Neural cell (in vitro differentiated cells): ENCODE results near the gene CMBL. TPM values are rescaled to one million over a fixed set of nuclear protein-coding genes. Genes with fewer than 3 reads are reported as not detected.

Source experiments
- H2AFZ ChIP-seq: fragments of 200-600, 300-800 bp; sonication (generic), shearing (Covaris generic); 2 replicates; pipeline ENCODE4 v1.6.0; 2014; ENCODE audit warnings: low read depth, mild to moderate bottlenecking, antibody characterized with exemption, low read length, moderate library complexity
- H3F3A ChIP-seq: fragments of 200-600 bp; shearing (Covaris generic); 2 replicates; pipeline ENCODE4 v1.6.1; 2016; ENCODE audit warnings: mild to moderate bottlenecking, moderate library complexity, mixed read lengths, antibody characterized with exemption, low read length; ENCODE audit not compliant: insufficient read depth, poor library complexity, severe bottlenecking
- H3K27ac ChIP-seq: fragments of 200-600, 300-800 bp; sonication (generic), shearing (Covaris generic); 2 replicates; pipeline ENCODE4 v1.5.1; 2014; ENCODE audit warnings: mild to moderate bottlenecking, low read length, moderate library complexity
- H3K27me3 ChIP-seq: fragments of 300-800, 200-600 bp; sonication (generic), shearing (Covaris generic); 2 replicates; pipeline ENCODE4 v1.6.0; 2014; ENCODE audit warnings: mild to moderate bottlenecking, low read depth, low read length, moderate library complexity; ENCODE audit not compliant: insufficient read depth
- H3K36me3 ChIP-seq: fragments of 300-800, 200-600 bp; sonication (generic), shearing (Covaris generic); 2 replicates; pipeline ENCODE4 v1.5.1; 2014; ENCODE audit warnings: mild to moderate bottlenecking, antibody characterized with exemption, low read length, moderate library complexity; ENCODE audit not compliant: insufficient read depth
- H3K4me2 ChIP-seq: fragments of 300-800, 200-600 bp; sonication (generic), shearing (Covaris generic); 2 replicates; pipeline ENCODE4 v1.6.0; 2014; ENCODE audit warnings: mild to moderate bottlenecking, low read length
- H3K4me3 ChIP-seq: fragments of 300-800, 200-600 bp; sonication (generic), shearing (Covaris generic); 2 replicates; pipeline ENCODE4 v1.5.1; 2014; ENCODE audit warnings: mild to moderate bottlenecking, low read length, moderate library complexity
- H3K79me2 ChIP-seq: fragments of 200-600 bp; shearing (Covaris generic); replicated peaks from 2 replicates; pipeline ENCODE4 v1.6.0; 2014; ENCODE audit warnings: mild to moderate bottlenecking, low read length, moderate library complexity; ENCODE audit not compliant: insufficient read depth
- H3K9ac ChIP-seq: fragments of 300-800, 200-600 bp; sonication (generic), shearing (Covaris generic); 2 replicates; pipeline ENCODE4 v1.6.1; 2016; ENCODE audit warnings: mild to moderate bottlenecking, low read length, mixed read lengths
- H3K9me2 ChIP-seq: fragments of 200-600 bp; shearing (Covaris generic); 2 replicates; pipeline ENCODE4 v1.6.1; 2016; ENCODE audit warnings: mild to moderate bottlenecking, low read length, mixed read lengths; ENCODE audit not compliant: insufficient read depth
- H3K9me3 ChIP-seq: fragments of 200-600, 300-800 bp; sonication (generic), shearing (Covaris generic); 2 replicates; pipeline ENCODE4 v1.6.1; 2016; ENCODE audit warnings: mild to moderate bottlenecking, mixed run types, low read length, moderate library complexity, mixed read lengths
- H4K20me1 ChIP-seq: fragments of 200-600 bp; shearing (Covaris generic); 2 replicates; pipeline ENCODE4 v1.6.1; 2016; ENCODE audit warnings: mild to moderate bottlenecking, mixed run types; ENCODE audit not compliant: insufficient read depth
- EP300 ChIP-seq: fragments of 450-650 bp; conservative IDR thresholded peaks from 2 replicates; pipeline ENCODE4 v1.6.1; 2014; ENCODE audit warnings: antibody characterized with exemption, mild to moderate bottlenecking, moderate library complexity; ENCODE audit not compliant: poor library complexity, severe bottlenecking
- EZH2 ChIP-seq: fragments of 200-600, 300-800 bp; shearing (Covaris generic), sonication (generic); IDR thresholded peaks from 2 replicates; pipeline ENCODE4 v1.6.1; 2014; ENCODE audit warnings: antibody characterized with exemption, low read length, borderline replicate concordance, mild to moderate bottlenecking; ENCODE audit not compliant: insufficient read depth, poor library complexity, severe bottlenecking
- MXI1 ChIP-seq: fragments of 450-650 bp; conservative IDR thresholded peaks from 2 replicates; pipeline ENCODE4 v1.6.1; 2014; ENCODE audit warnings: antibody characterized with exemption, mild to moderate bottlenecking; ENCODE audit not compliant: poor library complexity, severe bottlenecking
- POLR2AphosphoS5 ChIP-seq: IDR thresholded peaks from 2 replicates; pipeline ENCODE4 v1.6.1; 2012
- RAD21 ChIP-seq: fragments of 450-650 bp; conservative IDR thresholded peaks from 2 replicates; pipeline ENCODE4 v1.6.1; 2014; ENCODE audit warnings: antibody characterized with exemption, mild to moderate bottlenecking, moderate library complexity
- REST ChIP-seq: IDR thresholded peaks from 2 replicates; pipeline ENCODE4 v1.6.1; 2012; ENCODE audit warnings: borderline replicate concordance
- SMC3 ChIP-seq: fragments of 450-650 bp; conservative IDR thresholded peaks from 2 replicates; pipeline ENCODE4 v1.6.1; 2014; ENCODE audit warnings: antibody characterized with exemption, mild to moderate bottlenecking, moderate library complexity; ENCODE audit not compliant: poor library complexity
- TAF1 ChIP-seq: IDR thresholded peaks from 2 replicates; pipeline ENCODE4 v1.6.1; 2012; ENCODE audit warnings: low read depth
- polyA plus RNA-seq: library from polyadenylated mRNA; depleted of rRNA; stranded (reverse); fragments of >200 nt; gene quantifications from 2 replicates; pipeline ENCODE4 v1.2.3, GENCODE V29; 2014
- TF ChIP-seq, protein P1 (sequence below): fragments of 450-650 bp; IDR thresholded peaks from 2 replicates; pipeline ENCODE4 v1.5.1; 2014; ENCODE audit warnings: antibody characterized with exemption, mild to moderate bottlenecking, moderate library complexity; ENCODE audit not compliant: poor library complexity, severe bottlenecking

CMBL gene
- polyA plus RNA-seq, 1 donor from 2014 or later, result 0.58 TPM

- H2AFZ ChIP-seq, result no peak overlapping the region
- no peaks in the 10 kb centered on the region for H3K27me3 ChIP-seq
- no peak overlapping the region for H3K9ac ChIP-seq
- no peak overlapping the region for H3K4me3 ChIP-seq
- no peaks in the 10 kb centered on the region for H3K36me3 ChIP-seq
- H3K27ac ChIP-seq, result no peak overlapping the region
- H3K79me2 ChIP-seq, result peaks cover 20% of the 10 kb centered on the region
- TF ChIP-seq, protein P1, sequence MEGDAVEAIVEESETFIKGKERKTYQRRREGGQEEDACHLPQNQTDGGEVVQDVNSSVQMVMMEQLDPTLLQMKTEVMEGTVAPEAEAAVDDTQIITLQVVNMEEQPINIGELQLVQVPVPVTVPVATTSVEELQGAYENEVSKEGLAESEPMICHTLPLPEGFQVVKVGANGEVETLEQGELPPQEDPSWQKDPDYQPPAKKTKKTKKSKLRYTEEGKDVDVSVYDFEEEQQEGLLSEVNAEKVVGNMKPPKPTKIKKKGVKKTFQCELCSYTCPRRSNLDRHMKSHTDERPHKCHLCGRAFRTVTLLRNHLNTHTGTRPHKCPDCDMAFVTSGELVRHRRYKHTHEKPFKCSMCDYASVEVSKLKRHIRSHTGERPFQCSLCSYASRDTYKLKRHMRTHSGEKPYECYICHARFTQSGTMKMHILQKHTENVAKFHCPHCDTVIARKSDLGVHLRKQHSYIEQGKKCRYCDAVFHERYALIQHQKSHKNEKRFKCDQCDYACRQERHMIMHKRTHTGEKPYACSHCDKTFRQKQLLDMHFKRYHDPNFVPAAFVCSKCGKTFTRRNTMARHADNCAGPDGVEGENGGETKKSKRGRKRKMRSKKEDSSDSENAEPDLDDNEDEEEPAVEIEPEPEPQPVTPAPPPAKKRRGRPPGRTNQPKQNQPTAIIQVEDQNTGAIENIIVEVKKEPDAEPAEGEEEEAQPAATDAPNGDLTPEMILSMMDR, result no peak
- TF ChIP-seq EP300 (no peak), SMC3 (no peak), EZH2 (no peak), MXI1 (no peak), REST (no peak), RAD21 (no peak), TAF1 (no peak)
- no peaks in the 10 kb centered on the region for H3K9me3 ChIP-seq
- H3F3A ChIP-seq, result no peaks in the 10 kb centered on the region
- H4K20me1 ChIP-seq, result no peaks in the 10 kb centered on the region
- H3K9me2 ChIP-seq, result no peaks in the 10 kb centered on the region
- H3K4me2 ChIP-seq, result no peak overlapping the region
These were observed 60.9 kb downstream of the CMBL start for GRCh38 chr5:10246761-10247160.

- no peak overlapping the region for H3K9ac ChIP-seq
- H3K9me2 ChIP-seq, result no peaks in the 10 kb centered on the region
- no peaks in the 10 kb centered on the region for H3K27me3 ChIP-seq
- no peak overlapping the region for H3K4me3 ChIP-seq
- H3F3A ChIP-seq, result no peaks in the 10 kb centered on the region
- peaks cover 8% of the 10 kb centered on the region for H3K79me2 ChIP-seq
- H4K20me1 ChIP-seq, result no peaks in the 10 kb centered on the region
- H3K36me3 ChIP-seq, result no peaks in the 10 kb centered on the region
- no peak overlapping the region for H2AFZ ChIP-seq
- TF ChIP-seq, protein P1, result no peak
- TF ChIP-seq EP300, result no peak
- TF ChIP-seq RAD21, result no peak
- TF ChIP-seq EZH2, result no peak
- no peak for TF ChIP-seq TAF1
- no peak for TF ChIP-seq MXI1
- TF ChIP-seq REST, result no peak
- no peak for TF ChIP-seq POLR2AphosphoS5
- no peak for TF ChIP-seq SMC3
- no peak overlapping the region for H3K27ac ChIP-seq
- H3K4me2 ChIP-seq, result no peak overlapping the region
- H3K9me3 ChIP-seq, result no peaks in the 10 kb centered on the region
These were observed 63.3 kb downstream of the CMBL start for GRCh38 chr5:10244342-10244944.
